GM19468 (cell line): Measurements from ENCODE around the gene PHC1.
A peak's percentile ranks its signal among the peaks of the same experiment; 100 is the strongest.

Source experiments
- ATAC-seq: cut with Tn5 transposase; IDR thresholded peaks from one replicate; pipeline ENCODE4 v1.9.1; 2021; ENCODE audit warnings: mild to moderate bottlenecking, moderate library complexity, moderate number of reproducible peaks; ENCODE audit not compliant: unreplicated experiment; ENCODE audit errors: extremely low read depth

Gene PHC1

DNA sequence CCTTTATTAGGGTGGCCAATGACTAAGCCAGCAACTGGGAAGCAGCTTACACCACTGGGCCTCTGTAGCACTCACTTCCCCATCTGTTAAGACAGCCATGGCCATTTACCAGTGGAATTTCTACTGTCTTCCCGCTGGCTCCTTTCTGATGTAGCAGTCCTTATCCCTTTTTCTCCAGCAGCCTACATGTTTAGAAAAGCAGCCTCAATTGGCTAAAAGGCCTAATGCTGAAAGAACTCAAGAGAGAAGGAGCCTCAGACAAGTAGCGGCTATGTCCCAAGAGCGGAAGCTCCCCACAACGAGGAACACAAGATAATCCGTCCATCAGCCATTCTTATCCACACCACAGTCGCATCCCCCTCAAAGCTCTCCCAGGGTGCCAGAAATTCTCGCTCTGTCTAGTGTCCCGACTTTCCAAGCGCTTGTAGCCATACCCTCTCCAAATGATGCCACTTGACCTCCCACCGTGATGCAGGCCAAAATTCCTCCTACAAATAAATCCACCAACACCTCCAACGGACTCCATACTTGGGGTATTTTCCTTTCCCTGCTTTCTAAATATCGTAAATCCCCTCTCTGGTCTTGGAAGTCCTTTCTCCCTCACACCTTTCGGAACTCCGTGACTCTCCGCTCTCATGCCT is 34.5 kb downstream of the PHC1 start:
- ATAC-seq = no peak

DNA sequence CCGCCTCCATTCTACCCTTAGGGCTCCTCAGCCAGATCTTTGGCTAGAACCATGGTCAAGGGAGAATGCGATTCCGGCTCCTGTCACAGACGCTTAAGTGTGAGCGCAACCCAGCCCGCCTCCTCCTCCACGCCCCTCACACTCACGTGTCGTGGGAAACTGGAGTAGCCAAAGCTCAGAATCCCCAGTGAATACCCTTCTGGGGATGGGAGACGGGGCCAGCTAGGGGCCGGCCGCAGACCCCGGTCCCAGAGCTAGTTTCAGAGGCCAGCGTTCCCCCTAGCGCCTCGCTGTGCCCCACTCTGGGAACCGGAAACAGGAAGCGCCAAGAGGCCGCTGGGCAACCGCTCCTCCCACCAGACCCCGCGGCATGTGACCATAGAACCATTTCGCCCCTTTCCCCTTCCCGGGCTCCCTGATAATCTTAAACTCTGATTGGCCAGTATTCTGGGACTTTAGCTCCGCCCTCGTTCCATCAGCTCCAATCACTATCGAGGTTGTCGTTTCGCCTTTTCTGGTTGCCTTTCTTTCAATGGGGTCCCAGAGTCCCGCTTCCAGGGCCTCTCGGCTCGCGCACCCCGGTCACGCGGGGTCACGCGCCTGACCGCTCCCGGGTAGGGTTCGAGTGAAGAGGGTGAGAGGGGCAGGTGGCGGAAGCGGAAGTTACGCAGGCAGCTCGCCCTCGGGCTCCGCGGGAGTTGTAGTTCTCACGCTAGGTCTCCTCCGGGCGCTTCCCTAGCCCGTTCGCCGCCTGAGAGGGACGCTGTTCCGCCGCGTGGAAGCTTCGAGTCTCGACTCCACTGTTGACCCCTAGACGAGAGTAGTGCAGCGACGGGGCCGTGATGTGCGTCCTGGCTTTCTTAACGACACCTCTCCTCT is 35.3 kb downstream of the PHC1 start, which contains the start of gene M6PR:
Gene M6PR, minus strand, starts transcription at position 304 of the 879 bp plus-strand sequence. CDS start 3,241 bp downstream, outside the sequence.
- peak; percentile 75 for ATAC-seq

DNA sequence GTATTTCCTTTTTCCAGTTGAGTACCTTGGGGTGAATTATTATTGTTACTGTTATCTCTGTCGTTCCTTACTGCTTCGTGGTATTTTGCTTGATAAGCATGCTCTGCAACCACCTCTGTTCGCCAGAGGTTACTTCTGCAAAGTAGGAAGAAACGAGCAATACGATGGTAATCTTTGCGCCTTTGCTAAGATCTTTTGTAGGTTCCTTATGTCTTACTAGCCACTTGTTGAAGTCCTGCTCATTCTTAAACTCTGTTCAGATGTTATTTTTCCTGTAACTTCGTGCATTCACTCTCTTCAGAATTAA is 35.9 kb downstream of the PHC1 start:
- ATAC-seq = no peak

DNA sequence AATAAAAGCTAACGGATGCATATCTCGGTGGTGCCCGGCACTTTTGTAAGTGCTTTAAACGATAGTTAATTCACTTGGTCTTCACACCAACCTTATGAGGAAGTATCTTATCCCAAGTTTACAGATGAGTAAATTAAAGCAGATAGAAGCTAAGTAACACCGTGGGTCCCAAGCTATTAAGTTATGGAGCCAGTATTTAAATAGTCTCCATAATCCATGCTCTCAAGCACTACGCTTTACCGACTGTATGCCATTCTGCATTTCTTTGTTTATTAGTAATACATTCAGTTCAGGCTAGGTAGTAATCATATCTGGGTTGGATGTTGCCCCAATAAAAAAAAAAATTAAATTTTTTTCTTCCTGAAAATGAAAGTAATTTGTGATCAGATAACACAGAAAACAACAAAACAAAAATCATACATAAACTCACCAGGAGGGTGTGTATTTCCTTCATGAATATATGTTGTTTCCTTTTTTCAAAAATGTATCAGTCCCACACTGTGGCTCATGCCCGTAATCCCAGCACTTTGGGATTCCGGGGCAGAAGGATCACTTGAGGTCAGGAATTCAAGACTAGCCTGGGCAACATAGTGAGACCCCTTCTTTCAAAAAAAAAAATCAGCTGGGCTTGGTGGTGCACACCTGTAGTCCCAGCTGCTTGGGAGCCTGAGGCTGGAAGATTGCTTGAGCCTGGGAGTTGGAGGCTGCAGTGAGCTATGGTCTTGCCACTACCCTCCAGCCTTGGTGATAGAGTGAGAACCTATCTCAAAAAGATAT is 36.6 kb downstream of the PHC1 start:
- no peak for ATAC-seq

DNA sequence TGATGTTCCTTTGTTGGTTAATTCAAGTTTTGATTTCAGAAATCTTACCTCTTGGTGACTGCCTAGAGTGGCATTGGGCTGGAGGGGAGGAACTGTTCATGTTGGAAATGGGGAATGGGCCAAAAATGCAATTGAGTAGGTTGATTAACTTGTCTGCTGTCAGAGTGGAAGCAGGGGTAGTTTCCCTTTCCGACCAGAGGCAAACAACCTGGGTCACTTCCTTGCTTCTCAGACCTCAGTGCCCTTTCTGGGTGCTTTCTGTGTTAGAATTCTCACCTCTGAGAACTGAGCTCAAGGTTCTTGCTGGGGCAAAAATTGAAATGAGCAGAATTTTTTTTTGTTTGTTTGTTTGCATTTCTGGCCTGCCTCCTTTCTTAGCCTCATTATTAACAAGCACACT is 37.4 kb downstream of the PHC1 start:
- ATAC-seq = no peak

DNA sequence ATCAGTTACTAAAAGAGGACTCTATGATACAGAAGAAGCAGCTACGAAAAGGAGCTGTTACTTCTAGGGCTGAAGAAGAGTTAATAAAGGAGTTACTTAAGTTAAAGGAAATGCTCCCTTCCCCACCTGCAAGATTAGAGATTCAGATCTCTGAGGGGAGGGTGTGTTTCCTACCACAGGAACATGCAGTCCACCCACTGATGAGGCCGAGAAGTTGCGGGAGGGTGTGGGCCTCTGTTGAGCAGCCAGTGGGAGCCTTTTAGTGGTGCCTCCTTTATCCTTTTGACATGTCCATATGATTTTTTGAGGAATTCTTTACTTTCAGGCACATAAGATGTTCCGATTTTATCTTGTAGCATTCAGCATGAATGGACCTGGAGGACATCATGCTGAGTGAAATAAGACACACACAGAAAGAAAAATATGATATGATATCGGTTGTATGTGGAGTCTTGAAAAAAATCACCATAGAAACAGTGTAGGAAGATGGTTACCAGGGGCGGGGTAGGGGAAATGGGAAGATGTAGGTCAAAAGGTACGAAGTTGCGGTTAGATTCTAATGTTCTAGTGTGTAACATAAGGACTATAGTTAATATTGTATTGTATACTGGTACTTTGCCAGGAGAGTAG is 39.6 kb downstream of the PHC1 start:
- no peak for ATAC-seq

DNA sequence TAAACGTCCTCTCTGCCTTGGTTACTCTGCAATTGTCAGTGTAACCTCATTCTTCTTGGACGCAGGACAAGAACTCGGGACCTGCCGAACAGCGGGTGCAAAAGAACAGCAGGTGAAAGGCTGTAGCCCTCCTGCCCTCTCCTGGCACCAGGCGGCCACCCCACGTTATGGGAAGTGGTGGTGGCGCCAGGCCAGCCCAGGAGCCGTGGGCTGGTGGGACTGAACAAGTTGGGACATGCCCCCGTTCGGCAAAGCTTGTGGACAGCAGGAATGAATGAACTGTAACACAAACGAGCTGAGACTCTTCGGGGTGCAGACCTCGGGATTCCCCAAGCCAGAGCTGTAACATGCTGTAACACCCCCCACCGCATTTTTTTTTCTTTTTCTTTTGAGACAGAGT is 41.8 kb downstream of the PHC1 start:
- no peak for ATAC-seq

DNA sequence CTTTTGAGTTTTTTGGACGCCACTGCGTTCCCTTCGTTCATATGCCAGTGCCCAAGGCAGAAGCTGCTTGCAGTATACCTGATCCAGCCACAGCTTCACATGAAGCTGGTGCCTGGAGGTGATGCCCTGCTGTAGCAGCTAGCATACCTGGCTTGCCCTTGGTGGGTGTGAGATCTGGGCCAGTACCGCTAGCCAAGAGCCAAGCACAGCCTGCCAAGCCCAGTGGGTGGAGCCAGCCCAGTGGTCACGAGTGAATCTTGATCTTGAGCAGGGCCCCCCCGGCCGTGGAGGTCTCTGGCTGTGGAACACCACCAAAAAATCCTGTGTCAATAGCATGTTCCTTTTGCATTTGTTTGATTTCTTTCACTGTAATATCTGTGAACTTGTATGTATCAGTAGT is 42.5 kb downstream of the PHC1 start:
- ATAC-seq = no peak

DNA sequence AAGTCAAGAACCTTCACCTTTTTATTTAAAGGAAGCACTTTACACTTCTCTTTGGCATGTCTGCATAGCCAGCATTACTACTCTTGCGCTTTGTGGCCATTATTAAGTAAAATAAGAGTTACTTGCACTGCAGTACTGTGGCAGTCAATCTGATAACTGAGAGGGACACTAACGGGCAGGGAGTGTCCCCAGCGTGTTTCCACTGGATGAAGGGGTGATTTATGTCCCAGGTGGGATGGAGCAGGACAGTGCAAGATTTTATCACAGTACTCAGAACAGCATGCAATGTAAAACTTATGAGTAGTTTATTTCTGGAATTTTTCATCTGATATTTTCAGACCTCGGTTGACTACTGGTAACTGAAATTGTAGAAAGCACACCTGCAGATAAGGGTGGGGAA is 43.3 kb downstream of the PHC1 start:
- no peak for ATAC-seq

DNA sequence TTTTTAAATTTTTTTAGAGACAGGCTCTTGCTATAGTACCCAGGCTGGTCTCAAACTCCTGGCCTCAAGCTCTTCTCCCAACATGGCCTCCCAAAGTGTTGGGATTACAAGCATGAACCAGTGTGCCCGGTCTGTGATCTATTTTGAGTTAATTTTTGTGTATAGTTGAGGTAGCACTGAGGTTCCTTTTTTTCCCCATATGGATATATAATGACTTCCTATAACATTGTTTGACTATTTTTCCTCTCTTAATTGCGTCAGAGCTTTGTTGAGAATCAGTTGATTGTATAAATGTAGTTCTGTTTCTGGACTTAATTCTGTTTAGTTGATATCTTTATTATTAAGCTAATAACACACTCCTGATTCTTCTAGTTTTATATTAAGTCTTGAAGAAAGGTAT is 43.8 kb downstream of the PHC1 start:
- ATAC-seq = no peak

DNA sequence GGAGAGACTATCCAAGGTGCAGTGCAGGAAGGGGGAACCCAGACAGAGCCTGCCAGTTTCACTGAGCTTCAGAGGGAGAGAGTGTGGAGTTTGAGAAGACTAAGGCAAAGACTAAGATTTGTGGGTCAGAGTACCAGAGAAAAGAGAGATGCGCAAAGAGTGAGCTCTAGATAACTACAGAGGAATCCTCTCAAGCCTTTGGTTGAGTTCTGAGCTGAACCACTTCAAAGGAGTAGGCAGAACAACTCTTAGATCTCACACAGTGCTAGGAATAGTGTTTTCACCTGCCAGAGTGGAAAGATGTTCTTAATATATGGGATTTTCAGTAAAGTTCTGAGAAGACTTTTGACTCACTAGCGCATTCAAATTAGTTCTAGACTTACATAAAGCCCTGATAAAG is 45.9 kb downstream of the PHC1 start:
- ATAC-seq = no peak

DNA sequence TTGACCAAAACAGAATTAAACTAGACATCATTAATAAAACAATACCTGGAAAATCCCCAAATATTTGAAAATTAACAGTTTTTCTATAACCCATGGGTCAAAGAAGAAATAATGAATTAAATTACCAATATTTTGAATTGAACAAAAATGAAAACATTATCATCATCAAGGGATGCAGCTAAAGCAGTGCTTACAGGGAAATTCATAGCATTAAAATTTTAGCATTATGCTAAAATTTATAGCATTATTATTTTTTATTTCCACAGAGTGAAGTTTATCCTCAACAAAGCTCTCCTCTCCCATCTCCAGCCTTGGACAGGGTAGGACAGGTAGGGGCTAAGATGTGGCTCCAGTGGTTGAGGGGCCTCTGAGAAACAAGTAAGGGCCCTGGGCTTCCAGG is 54.5 kb downstream of the PHC1 start:
- no peak for ATAC-seq

DNA sequence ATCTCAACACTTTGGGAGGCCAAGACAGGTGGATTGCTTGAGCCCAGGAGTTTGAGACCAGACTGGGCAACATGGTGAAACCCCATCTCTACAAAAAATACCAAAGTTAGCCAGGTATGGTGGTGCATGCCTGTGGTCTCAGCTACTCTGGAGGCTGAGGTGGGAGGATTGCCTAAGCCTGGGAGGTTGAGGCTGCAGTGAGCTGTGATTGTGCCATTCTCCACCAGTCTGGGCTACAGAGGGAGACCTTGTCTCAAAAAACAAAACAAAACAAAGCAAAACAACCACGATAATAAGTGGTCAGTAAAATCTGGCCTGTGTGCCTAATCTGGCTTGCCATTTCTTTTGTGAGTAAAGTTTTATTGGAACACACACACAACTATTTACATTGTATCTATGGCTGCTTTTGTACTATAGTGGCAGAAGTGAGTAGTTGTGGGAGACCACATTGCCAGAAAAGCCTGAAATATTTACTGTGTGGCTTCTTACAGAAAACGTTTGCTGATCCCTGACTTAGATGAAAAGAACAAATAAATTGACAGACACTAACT is 55.6 kb downstream of the PHC1 start:
- no peak for ATAC-seq

DNA sequence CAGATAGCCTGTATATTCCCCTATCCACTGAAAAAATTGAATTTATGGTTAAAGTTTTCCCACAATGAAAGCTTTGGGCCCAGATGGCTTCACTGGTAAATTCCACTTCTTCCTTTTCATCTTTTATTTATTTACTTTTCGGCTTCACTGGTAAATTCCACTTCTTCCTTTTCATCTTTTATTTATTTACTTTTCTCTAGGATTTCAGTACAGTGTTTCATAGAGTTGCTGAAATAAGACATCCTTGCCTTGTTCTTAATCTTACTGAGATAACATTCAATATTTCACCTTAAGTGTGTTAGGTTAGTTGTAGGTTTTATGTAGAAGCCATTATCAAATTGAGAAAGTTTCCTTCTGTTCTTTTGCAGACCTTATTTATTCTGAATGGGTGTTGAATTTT is 56.1 kb downstream of the PHC1 start:
- ATAC-seq = no peak

DNA sequence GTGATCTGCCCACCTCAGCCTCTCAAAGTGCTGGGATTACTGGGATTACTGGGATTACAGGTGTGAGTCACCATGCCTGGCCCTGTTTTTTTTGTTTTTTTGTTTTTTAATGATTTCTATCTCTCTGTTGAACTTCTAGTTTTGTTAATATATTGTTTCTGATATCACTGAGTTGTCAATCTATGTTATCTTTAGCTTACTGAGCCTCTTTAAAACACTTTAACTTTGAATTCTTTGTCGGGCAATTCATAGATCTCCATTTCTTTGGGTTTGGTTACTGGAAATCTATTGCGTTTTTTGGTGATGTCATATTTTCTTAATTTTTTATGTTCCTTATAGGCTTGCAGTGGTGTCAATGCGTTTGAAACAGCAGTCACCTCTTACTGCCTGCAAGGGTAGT is 65.8 kb downstream of the PHC1 start:
- no peak for ATAC-seq

DNA sequence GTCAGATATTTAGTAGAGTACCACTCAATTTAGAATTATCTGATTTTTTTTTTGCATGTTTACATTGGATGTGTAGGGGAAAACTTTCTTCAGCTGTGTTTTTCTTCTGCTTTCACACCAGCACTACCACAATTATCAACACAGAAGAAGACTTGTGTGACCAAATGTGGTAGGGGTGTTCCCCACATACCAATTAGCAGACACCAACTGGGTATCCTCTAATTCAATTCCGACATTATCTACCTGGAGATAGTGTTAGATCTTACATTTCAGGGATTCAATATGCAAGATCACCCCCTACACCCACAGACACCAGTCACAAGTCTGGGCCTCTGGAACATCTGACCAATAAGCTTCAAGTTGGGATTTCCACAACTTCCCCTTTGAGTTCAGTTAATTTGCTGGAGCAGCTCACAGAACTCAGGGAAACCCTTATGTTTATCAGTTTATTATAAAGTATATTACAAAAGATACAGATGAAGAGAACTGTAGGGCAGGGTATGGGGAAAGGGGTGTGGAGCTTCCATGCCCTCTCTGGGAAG is 71.0 kb downstream of the PHC1 start:
- no peak for ATAC-seq

DNA sequence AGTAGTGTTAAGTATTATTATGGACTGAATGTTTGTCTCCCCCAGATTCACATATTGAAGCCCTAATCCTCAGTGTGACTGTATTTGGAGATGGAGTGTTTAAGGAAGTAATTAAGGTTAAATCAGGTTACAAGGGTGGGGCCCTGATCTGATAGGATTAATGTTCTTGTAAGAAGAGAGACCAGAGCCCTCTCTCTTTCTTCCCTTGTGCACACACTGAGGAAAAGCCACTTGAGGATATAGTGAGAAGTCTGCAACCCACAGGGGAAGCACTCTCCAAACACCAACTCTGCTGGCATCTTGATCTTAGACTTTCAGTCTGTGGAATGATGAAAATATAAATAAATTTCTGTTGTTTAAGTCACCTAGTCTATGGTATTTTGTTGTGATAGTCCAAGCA is 72.9 kb downstream of the PHC1 start:
- no peak for ATAC-seq

DNA sequence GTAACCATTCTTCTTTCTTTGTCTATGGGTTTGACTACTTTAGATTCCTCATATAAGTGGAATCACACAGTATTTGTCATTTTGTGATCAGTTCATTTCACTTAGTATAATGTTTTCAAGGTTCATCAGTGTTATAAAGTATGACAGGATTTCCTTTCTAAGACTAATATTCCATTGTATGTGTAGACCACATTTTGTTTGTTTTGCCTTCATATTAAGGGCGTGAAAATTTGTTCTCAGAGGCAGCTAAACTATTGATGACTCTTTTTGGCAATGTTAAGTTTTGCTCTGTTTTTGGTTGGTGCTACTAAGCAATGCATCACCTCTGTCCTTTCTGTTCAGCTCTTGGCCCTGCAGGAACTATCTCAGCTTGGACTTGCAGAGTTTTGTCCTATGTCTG is 73.4 kb downstream of the PHC1 start:
- no peak for ATAC-seq

DNA sequence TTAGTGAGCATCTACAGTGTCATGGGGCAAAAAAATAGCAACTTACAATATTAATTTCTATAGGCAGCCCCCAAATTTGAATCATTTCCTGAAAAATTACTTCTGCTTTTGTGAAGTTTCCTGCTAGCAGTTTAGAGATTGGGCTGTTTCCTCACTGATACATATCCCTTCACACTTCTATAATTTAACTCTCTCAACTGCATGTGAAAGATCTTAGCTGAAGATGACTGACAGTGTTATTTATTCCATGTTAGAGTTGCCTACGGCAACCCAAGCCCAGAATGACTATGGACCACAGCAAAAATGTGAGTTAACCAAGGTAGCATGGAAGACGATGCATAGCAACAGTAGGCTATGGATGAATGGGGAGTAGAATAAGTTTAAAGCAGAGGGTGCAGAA is 75.1 kb downstream of the PHC1 start, which contains the start of gene KLRG1:
Gene KLRG1, plus strand, starts transcription at position 134 of the 400 bp plus-strand sequence. Its CDS starts 90 bp downstream, at position 224.
- ATAC-seq = no peak
